Heart right ventricle (tissue), 16 donors: ENCODE data around the gene CADM1. TPM values are rescaled to one million over a fixed set of nuclear protein-coding genes. Genes with fewer than 3 reads are reported as not detected.

Experiments
- ATAC-seq, 8 donors: fragments of 200-7000 bp; cut with Tn5 transposase; one replicate each; pipeline ENCODE4 v1.9.1; 2020; ENCODE audit warnings: mild to moderate bottlenecking in 8 of 8, moderate library complexity in 8 of 8, moderate number of reproducible peaks in 1 of 8
- DNase-seq, 2 donors: peaks; one replicate each; pipeline ENCODE4 v3.0.0-alpha.2; 2020
- H3K27ac ChIP-seq, 10 donors: fragments of 200-600 bp; sonication (generic) in 2 of 10; one replicate each; pipeline versions ENCODE4 v1.5.0 to v1.8.0; 2020 to 2022; ENCODE audit warnings: mild to moderate bottlenecking in 3 of 10
- H3K27me3 ChIP-seq, 7 donors: fragments of 200-600 bp; one replicate each; pipeline ENCODE4 v1.8.0; 2021 to 2022; ENCODE audit warnings: mild to moderate bottlenecking in 2 of 7
- H3K36me3 ChIP-seq, 9 donors: fragments of 200-600 bp; sonication (generic) in 1 of 9; one replicate each; pipeline versions ENCODE4 v1.5.0 to v1.8.0; 2020 to 2022; ENCODE audit warnings: mild to moderate bottlenecking in 2 of 9
- H3K4me1 ChIP-seq, 9 donors: fragments of 200-600 bp; sonication (generic) in 1 of 9; one replicate each; pipeline versions ENCODE4 v1.5.0 to v1.8.0; 2020 to 2022; ENCODE audit warnings: mild to moderate bottlenecking in 4 of 9
- H3K4me3 ChIP-seq, 10 donors: fragments of 200-600 bp; sonication (generic) in 2 of 10; one replicate each; pipeline versions ENCODE4 v1.5.0 to v1.8.0; 2020 to 2022; ENCODE audit warnings: mild to moderate bottlenecking in 7 of 10, moderate library complexity in 2 of 10
- H3K9me3 ChIP-seq, 11 donors: fragments of 200-600 bp in 10 of 11; sonication (generic) in 2 of 11; one replicate each; pipeline versions ENCODE4 v1.5.0 to v1.8.0; 2013 to 2022; ENCODE audit warnings: mild to moderate bottlenecking in 2 of 11, control low read depth in 1 of 11, moderate library complexity in 1 of 11
- CTCF ChIP-seq, 9 donors: fragments of 200-600 bp; sonication (generic) in 2 of 9; IDR thresholded peaks; one replicate each; pipeline versions ENCODE4 v1.5.0 to v1.8.0; 2021 to 2022; ENCODE audit warnings: antibody characterized with exemption in 9 of 9, mild to moderate bottlenecking in 5 of 9, moderate library complexity in 1 of 9
- WGBS, 2 donors: extraction: QIAGEN DNeasy Blood & Tissue Kit; methylation state at CpG; one replicate each; pipeline ENCODE4 v1.1.7; 2013; ENCODE audit warnings: inconsistent platforms in 1 of 2; 5-methylcytosine and 5-hydroxymethylcytosine counted together
- intact Hi-C, 10 donors: fragments of 100-400 bp; cut with DNase I; formaldehyde crosslinking; loops; one replicate each; pipeline versions ENCODE4 v1.11.1 to v1.14.2; 2022
- polyA plus RNA-seq, 2 donors: library from polyadenylated mRNA; stranded (reverse); fragments of 200-250 nt; gene quantifications; one replicate each; pipeline ENCODE4 v1.2.3, GENCODE V29; 2013
- total RNA-seq, 10 donors: library from RNA; stranded (reverse); fragmentation: NEBNext Ultra II Directional in 3 of 10; extraction: Animal tissue kit (Norgen Biotek cat#: 25700) in 3 of 10; gene quantifications; one replicate each; pipeline versions ENCODE4 v1.2.1 to v1.2.4, GENCODE V29; 2021 to 2023
- donor health status: Arrhythmogenic right ventricular cardiomyopathy.
- donor health status: ischemic (EF 13 %, LVEDD 7.1; RV severe dilation, severe dysfunction).
- donor health status: healthy with polysubstance abuse.
- donor health status: DM: no; HTN: yes; CAD: no.
- donor health status: DM: no; HTN: no; CAD: no.
- donor health status: ischemic (EF 25% LVEDD 6.9; RV normal size, moderate dysfunction).
- donor health status: ischemic (EF 25% LVEDD 5.7; RV mildly dilated, moderate dysfunction).
- donor health status: healthy.
- donor health status: DM: yes; HTN: yes; CAD: no.
- donor health status: Ischemic cardiomyopathy.
- donor health status: ischemic (EF 35%, LVEDD 5.7; RV mildly dilated, moderate dysfunction).
- donor health status: nonischemic (EF 11% LVEDD 7.7; RV severe dilation, severe dysfunction).
- donor health status: DM: yes; HTN: yes; CAD: no.
- donor health status: PGD.
- donor health status: ischemic (EF 29% LVEDD 5.4; RV normal size, mild dysfunction).
- donor health status: nonischemic (EF 23%, LVEDD 6.1; RV moderate dilation, normal function).

The CADM1 gene
- total and polyA plus RNA-seq, 12 donors: 10.2 to 83.0 (median 41.4) TPM

- WGBS, 2 donors: 55 to 60% methylated on average over 15 of the region's 15 CpGs
- Histone ChIP-seq H3K27ac (peak overlapping the region in 1 of 10 donors; percentile 49), H3K36me3 (no peaks in the 10 kb centered on the region), H3K4me1 (peaks cover 0 to 7% (median 2%) of the 10 kb centered on the region in 9 donors), H3K27me3 (no peaks in the 10 kb centered on the region), H3K4me3 (no peak overlapping the region), H3K9me3 (no peaks in the 10 kb centered on the region)
- no peak for DNase-seq
- ATAC-seq: peak in 2 of 8 donors; percentile 11 to 18
- TF ChIP-seq CTCF (IDR thresholded peaks at IDR 0.05): no peak
- intact Hi-C loops: no loop called here
Measured at GRCh38 chr11:115193914-115194801, 310.1 kb downstream of the CADM1 start.

- TF ChIP-seq CTCF (IDR thresholded peaks at IDR 0.05): no peak
- ATAC-seq (no peak), DNase-seq (no peak)
- no peak overlapping the region for H3K4me3 ChIP-seq
- no peaks in the 10 kb centered on the region for H3K4me1 ChIP-seq
- no peaks in the 10 kb centered on the region for H3K36me3 ChIP-seq
- H3K27ac ChIP-seq: no peak overlapping the region
- intact Hi-C loops: no loop called here
- H3K9me3 ChIP-seq: no peaks in the 10 kb centered on the region
- no peaks in the 10 kb centered on the region for H3K27me3 ChIP-seq
Measured at GRCh38 chr11:115191761-115192160, 312.5 kb downstream of the CADM1 start.

- Histone ChIP-seq H3K27me3 (no peaks in the 10 kb centered on the region), H3K4me1 (peaks cover 0 to 12% (median 3%) of the 10 kb centered on the region in 9 donors), H3K36me3 (no peaks in the 10 kb centered on the region), H3K9me3 (no peaks in the 10 kb centered on the region), H3K4me3 (no peak overlapping the region), H3K27ac (no peak overlapping the region)
- DNase-seq (no peak), ATAC-seq (no peak)
- intact Hi-C loops: no loop called here
- no peak for TF ChIP-seq CTCF (IDR thresholded peaks at IDR 0.05)
- 93 to 100% methylated on average over 1 of the region's 1 CpG for WGBS, 2 donors
Measured at GRCh38 chr11:115190196-115190595, 314.0 kb downstream of the CADM1 start.

GRCh38 chr11:115188898-115189278, 315.3 kb downstream of the CADM1 start:
- intact Hi-C loops: no loop called here
- WGBS, 2 donors: 89% methylated on average over 4 of the region's 4 CpGs
- H3K4me1 ChIP-seq: peaks cover 0 to 14% (median 4%) of the 10 kb centered on the region in 9 donors
- TF ChIP-seq CTCF (IDR thresholded peaks at IDR 0.05): no peak
- H3K27ac ChIP-seq: no peak overlapping the region
- ATAC-seq (no peak), DNase-seq (no peak)
- H3K9me3 ChIP-seq: no peaks in the 10 kb centered on the region
- H3K27me3 ChIP-seq: no peaks in the 10 kb centered on the region
- no peaks in the 10 kb centered on the region for H3K36me3 ChIP-seq
- no peak overlapping the region for H3K4me3 ChIP-seq
